Neural progenitor cell (in vitro differentiated cells): Measurements from ENCODE around the gene FNIP1.

Experiments used
- CTCF ChIP-seq: fragments of 200-600 bp; sonication (generic); IDR thresholded peaks from 2 replicates; pipeline ENCODE4 v1.5.1; 2017; ENCODE audit warnings: antibody characterized with exemption, mild to moderate bottlenecking
- EZH2 ChIP-seq: fragments of 200-600 bp; sonication (generic); IDR thresholded peaks from 2 replicates; pipeline ENCODE4 v1.6.1; 2017; ENCODE audit warnings: antibody characterized with exemption, mild to moderate bottlenecking, moderate library complexity
- EZH2phosphoT487 ChIP-seq: fragments of 200-600 bp; sonication (generic); IDR thresholded peaks from 2 replicates; pipeline ENCODE4 v1.6.1; 2017; ENCODE audit warnings: antibody characterized with exemption

GRCh38 chr5:131628990-131629389 is 167.8 kb downstream of the FNIP1 start:
- TF ChIP-seq CTCF (no peak), EZH2 (no peak), EZH2phosphoT487 (no peak)
